Measurements from ENCODE around the gene TNFSF8.

Gene TNFSF8

DNA sequence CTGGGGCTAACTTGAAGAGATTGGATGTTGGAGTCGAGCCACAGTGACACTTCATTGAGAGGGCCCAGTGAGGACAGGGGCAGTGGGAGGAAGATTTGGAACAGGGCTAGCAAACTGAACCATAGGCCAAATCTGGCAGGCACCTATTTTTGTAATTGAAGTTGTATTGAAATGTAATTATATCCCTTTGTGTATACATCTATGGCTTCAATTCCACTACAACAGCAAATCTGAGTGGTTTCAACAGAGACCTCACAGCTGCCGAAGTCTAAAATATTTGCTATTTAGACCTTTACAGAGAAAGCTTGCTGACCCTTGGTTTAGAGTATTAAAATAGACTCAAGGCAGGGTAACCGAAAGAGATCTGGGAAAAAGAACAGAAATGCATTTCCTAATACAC is 4.7 kb upstream of the TNFSF8 start:
- Histone ChIP-seq H3K27me3 (replicated peaks) (no peaks in the 10 kb centered on the region), H3K4me3 (ENCODE audit: low read depth, low read length) (no peak overlapping the region), H3K27ac (no peak overlapping the region), H3K36me3 (replicated peaks) (no peaks in the 10 kb centered on the region)
- in situ Hi-C loops (cut with HindIII; ENCODE audit: low pct_ligation_motif_present, low sequenced_read_pairs) = no loop called here
- TF ChIP-seq CTCF (IDR thresholded peaks at IDR 0.05; ENCODE audit: low read depth, low read length, missing control alignments) = no peak
- DNase-seq = no peak

- in situ Hi-C loops (cut with HindIII; ENCODE audit: low pct_ligation_motif_present, low sequenced_read_pairs) = no loop called here
- peaks cover 3% of the 10 kb centered on the region for H3K27me3 ChIP-seq (replicated peaks)
Measured at GRCh38 chr9:114932502-114932901, 2.1 kb upstream of the TNFSF8 start.

DNA sequence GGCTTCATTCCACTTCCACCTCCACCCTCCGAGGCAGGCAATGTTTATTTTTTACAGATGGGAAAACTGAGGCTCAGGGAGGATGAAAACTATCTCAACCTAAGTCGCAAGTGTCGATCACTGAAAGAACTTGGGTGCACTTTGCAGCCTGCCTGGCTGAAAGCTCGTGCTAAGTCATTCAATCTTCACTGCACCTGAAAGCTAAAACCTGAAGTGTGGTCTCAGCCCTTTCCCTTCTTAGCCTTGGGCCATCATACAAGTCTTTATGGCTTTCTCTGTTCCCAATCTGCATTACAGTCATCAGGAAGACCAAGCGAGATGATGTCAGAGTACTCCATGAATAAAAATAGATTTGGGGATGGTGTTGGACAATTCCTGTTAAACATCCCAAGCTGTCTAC is 1.0 kb upstream of the TNFSF8 start:
- H3K27ac ChIP-seq = no peak overlapping the region
- H3K4me3 ChIP-seq (ENCODE audit: low read depth, low read length) = no peak overlapping the region
- in situ Hi-C loops (cut with HindIII; ENCODE audit: low pct_ligation_motif_present, low sequenced_read_pairs) = no loop called here
- H3K27me3 ChIP-seq (replicated peaks) = peaks cover 3% of the 10 kb centered on the region
- no peaks in the 10 kb centered on the region for H3K36me3 ChIP-seq (replicated peaks)
- no peak for DNase-seq
- TF ChIP-seq CTCF (IDR thresholded peaks at IDR 0.05; ENCODE audit: low read depth, low read length, missing control alignments) = no peak

More at GRCh38 chr9:114932502-114932901, 2.1 kb upstream of the TNFSF8 start:
- no peak for DNase-seq
- no peak for TF ChIP-seq CTCF (IDR thresholded peaks at IDR 0.05; ENCODE audit: low read depth, low read length, missing control alignments)
- Histone ChIP-seq H3K4me3 (ENCODE audit: low read depth, low read length) (no peak overlapping the region), H3K36me3 (replicated peaks) (no peaks in the 10 kb centered on the region), H3K27ac (no peak overlapping the region)

DNA sequence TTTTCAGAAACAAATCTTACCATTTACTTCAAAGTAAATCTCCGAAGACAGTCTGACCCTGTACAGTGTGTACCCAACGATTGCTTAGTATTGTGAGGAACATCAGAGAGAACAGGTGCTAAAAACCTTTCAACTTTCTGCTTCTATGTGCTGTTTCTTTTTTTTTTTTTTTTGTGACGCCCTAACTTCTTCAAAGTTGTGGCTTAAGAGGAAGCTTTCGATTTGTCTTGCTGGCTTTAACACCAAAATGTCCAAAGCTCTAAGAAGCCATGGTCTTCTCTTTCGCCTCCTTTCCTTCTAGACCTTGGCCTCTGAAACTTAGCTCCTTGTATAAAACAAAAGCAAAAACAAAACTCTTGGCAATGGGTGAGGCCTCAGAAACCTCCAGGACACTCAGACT is 1.2 kb downstream of the TNFSF8 start:
- Histone ChIP-seq H3K27ac (no peak overlapping the region), H3K27me3 (replicated peaks) (peaks cover 3% of the 10 kb centered on the region), H3K4me3 (ENCODE audit: low read depth, low read length) (no peak overlapping the region), H3K36me3 (replicated peaks) (no peaks in the 10 kb centered on the region)
- no peak for TF ChIP-seq CTCF (IDR thresholded peaks at IDR 0.05; ENCODE audit: low read depth, low read length, missing control alignments)
- DNase-seq = no peak
- in situ Hi-C loops (cut with HindIII; ENCODE audit: low pct_ligation_motif_present, low sequenced_read_pairs) = no loop called here

GRCh38 chr9:114928671-114929070 is 1.7 kb downstream of the TNFSF8 start:
- H3K27ac ChIP-seq = no peak overlapping the region
- H3K36me3 ChIP-seq (replicated peaks) = no peaks in the 10 kb centered on the region
- no peak for DNase-seq
- no peak overlapping the region for H3K4me3 ChIP-seq (ENCODE audit: low read depth, low read length)
- H3K27me3 ChIP-seq (replicated peaks) = peaks cover 3% of the 10 kb centered on the region
- TF ChIP-seq CTCF (IDR thresholded peaks at IDR 0.05; ENCODE audit: low read depth, low read length, missing control alignments) = no peak
- in situ Hi-C loops (cut with HindIII; ENCODE audit: low pct_ligation_motif_present, low sequenced_read_pairs) = no loop called here

DNA sequence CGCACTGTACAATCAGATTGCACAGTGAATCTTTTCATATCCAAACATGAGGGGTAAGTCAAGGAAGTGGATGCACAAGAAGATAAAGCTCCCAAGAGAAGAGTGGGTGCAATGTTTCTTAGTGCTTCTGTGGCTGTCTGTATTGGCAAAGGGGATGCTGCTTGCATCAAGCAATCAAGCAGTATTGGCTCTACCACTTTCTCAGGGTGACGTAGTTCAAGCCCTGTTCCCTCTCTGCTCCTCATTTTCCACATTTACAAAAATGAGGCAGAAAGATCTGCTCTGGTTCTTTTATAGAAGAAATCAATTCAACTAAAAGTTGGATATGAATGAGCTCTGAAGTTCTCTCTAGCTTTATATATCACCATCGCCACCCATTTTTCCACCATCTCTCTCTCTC is 2.3 kb downstream of the TNFSF8 start:
- TF ChIP-seq CTCF (IDR thresholded peaks at IDR 0.05; ENCODE audit: low read depth, low read length, missing control alignments) = no peak
- H3K4me3 ChIP-seq (ENCODE audit: low read depth, low read length) = no peak overlapping the region
- H3K36me3 ChIP-seq (replicated peaks) = no peaks in the 10 kb centered on the region
- H3K27me3 ChIP-seq (replicated peaks) = peaks cover 3% of the 10 kb centered on the region
- in situ Hi-C loops (cut with HindIII; ENCODE audit: low pct_ligation_motif_present, low sequenced_read_pairs) = no loop called here
- no peak overlapping the region for H3K27ac ChIP-seq
- no peak for DNase-seq

All from brain microvascular endothelial cell (primary cell).